Activated CD8-positive, alpha-beta T cell treated with anti-CD3 and anti-CD28 coated beads for 36 hours (primary cell): Measurements from ENCODE around the gene CCL4. TPM values are rescaled to one million over a fixed set of nuclear protein-coding genes. Genes with fewer than 3 reads are reported as not detected.

ENCODE experiments used
- ATAC-seq: fragments of 200-7000 bp; cut with Tn5 transposase; one replicate; pipeline ENCODE4 v1.10.0; 2021; ENCODE audit warnings: mild to moderate bottlenecking, moderate library complexity
- CTCF ChIA-PET: fragments of 350-600 bp; sonication (Branson Sonifier 250); formaldehyde crosslinking; loops from one replicate; lab custom pipeline; 2021; ENCODE audit warnings: antibody characterized with exemption; lab: Charles Lee
- POLR2A ChIA-PET: fragments of 350-600 bp; sonication (Branson Sonifier 250); formaldehyde crosslinking; loops from one replicate; lab custom pipeline; 2021; ENCODE audit warnings: antibody characterized with exemption; lab: Charles Lee
- DNase-seq: peaks from one replicate; pipeline ENCODE4 v3.0.0-alpha.2; 2020
- H3K27ac Mint-ChIP-seq: one replicate; pipeline ENCODE4 v1.8.0; 2021; ENCODE audit warnings: mild to moderate bottlenecking, mixed read lengths
- H3K27me3 Mint-ChIP-seq: one replicate; pipeline ENCODE4 v1.8.0; 2021; ENCODE audit warnings: mixed read lengths
- H3K36me3 Mint-ChIP-seq: one replicate; pipeline ENCODE4 v1.8.0; 2021; ENCODE audit warnings: low read depth, mixed read lengths
- H3K4me1 Mint-ChIP-seq: one replicate; pipeline ENCODE4 v1.8.0; 2021; ENCODE audit warnings: low read depth, mixed read lengths
- H3K4me3 Mint-ChIP-seq: one replicate; pipeline ENCODE4 v1.8.0; 2021; ENCODE audit warnings: mild to moderate bottlenecking, moderate library complexity, mixed read lengths
- H3K9me3 Mint-ChIP-seq: one replicate; pipeline ENCODE4 v1.8.0; 2021; ENCODE audit warnings: mixed read lengths
- intact Hi-C: fragments of 100-400 bp; cut with micrococcal nuclease; formaldehyde crosslinking; loops from one replicate; pipeline ENCODE4 v1.10.0; 2022
- total RNA-seq, 2 experiments: library from RNA; stranded (reverse); gene quantifications; one replicate each; pipeline ENCODE4 v1.2.3, GENCODE V29; 2021
- TF ChIP-seq, protein P1 (sequence below): fragments of 200-600 bp; IDR thresholded peaks from one replicate; pipeline ENCODE4 v1.8.0; 2022; ENCODE audit warnings: antibody characterized with exemption, mild to moderate bottlenecking

The CCL4 gene
- total RNA-seq, 2 experiments from 2014 or later = 287 to 290 TPM

DNA sequence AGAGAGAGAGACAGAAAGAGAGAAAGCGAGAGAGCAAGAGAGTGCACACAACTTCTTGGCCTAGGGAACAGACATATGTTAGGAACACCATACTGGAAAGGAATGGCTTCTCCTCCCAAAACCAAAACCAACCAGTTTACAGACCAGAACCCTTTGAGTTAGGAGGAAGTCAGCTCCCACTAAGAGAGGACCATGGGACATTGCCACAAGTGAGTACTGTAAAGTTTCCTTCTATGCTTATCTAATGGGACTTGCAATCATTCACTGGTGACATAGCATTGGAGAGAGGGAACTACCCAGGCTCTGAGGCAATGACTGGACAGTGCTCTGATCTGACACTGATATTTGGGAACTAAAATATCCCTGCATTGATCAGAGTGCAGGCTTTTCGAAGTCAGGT is 40.4 kb downstream of the CCL4 start:
- Mint-ChIP-seq H3K27me3 (peaks cover 2% of the 10 kb centered on the region), H3K4me1 (peaks cover 24% of the 10 kb centered on the region), H3K27ac (no peak overlapping the region), H3K9me3 (no peaks in the 10 kb centered on the region), H3K4me3 (no peak overlapping the region), H3K36me3 (no peaks in the 10 kb centered on the region)
- no peak for DNase-seq
- TF ChIP-seq, protein P1, sequence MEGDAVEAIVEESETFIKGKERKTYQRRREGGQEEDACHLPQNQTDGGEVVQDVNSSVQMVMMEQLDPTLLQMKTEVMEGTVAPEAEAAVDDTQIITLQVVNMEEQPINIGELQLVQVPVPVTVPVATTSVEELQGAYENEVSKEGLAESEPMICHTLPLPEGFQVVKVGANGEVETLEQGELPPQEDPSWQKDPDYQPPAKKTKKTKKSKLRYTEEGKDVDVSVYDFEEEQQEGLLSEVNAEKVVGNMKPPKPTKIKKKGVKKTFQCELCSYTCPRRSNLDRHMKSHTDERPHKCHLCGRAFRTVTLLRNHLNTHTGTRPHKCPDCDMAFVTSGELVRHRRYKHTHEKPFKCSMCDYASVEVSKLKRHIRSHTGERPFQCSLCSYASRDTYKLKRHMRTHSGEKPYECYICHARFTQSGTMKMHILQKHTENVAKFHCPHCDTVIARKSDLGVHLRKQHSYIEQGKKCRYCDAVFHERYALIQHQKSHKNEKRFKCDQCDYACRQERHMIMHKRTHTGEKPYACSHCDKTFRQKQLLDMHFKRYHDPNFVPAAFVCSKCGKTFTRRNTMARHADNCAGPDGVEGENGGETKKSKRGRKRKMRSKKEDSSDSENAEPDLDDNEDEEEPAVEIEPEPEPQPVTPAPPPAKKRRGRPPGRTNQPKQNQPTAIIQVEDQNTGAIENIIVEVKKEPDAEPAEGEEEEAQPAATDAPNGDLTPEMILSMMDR = no peak
- ChIA-PET CTCF (interaction anchor here (1.0 to 1.9 kb wide), 3 partner anchors 70 to 175 kb away, joined by 3 to 8 read pairs (median 5); no protein-coding TSS in a partner anchor), POLR2A (no interaction called here)
- intact Hi-C loops = no loop called here
- ATAC-seq = no peak

DNA sequence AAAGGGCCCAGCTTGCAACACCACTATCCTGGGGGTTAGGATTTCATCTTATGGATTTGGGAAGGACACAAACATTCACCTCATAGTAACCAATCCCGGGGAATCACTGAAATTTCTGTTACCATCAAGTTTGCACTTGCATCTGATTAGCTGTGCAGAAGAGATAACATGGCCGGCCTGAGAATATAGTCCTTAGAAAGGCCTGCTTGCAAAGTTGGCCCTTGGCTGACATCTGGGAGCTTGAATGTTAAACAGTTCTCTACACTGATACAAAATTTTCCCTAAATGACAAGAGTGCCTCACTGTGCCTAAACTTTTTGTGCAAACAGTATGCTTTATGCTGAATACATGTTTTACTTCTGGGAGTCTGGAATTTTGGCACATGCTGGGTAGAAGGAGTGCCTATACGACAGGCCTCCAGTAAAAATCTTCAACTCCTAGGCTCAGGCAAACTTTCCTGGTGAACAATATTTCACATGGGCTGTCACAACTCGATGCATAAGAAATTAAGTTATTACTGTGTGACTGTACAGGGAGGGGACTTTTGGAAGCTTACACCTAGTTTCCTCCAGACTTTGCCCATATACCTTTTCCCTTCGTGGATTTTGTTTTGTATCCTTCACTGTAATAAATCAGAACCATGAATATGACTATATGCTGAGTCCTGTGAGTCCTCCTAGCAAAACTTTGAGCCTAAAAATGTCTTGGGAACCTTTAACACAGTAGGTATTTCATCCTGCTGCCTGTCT is 41.5 kb downstream of the CCL4 start:
- no peak overlapping the region for H3K4me3 Mint-ChIP-seq
- peaks cover 30% of the 10 kb centered on the region for H3K4me1 Mint-ChIP-seq
- H3K9me3 Mint-ChIP-seq = no peaks in the 10 kb centered on the region
- ATAC-seq (no peak), DNase-seq (no peak)
- ChIA-PET CTCF (interaction anchor here (1.0 to 7.8 kb wide), 3 partner anchors 72 to 171 kb away, joined by 3 to 299 read pairs (median 25); no protein-coding TSS in a partner anchor), POLR2A (interaction anchor here (1.1 kb wide), 1 partner anchor 55 kb away, joined by 5 read pairs; the partner anchor contains the start of gene CCL3)
- peaks cover 6% of the 10 kb centered on the region for H3K27me3 Mint-ChIP-seq
- intact Hi-C loops = no loop called here
- no peaks in the 10 kb centered on the region for H3K36me3 Mint-ChIP-seq
- TF ChIP-seq, protein P1 = no peak
- H3K27ac Mint-ChIP-seq = no peak overlapping the region

DNA sequence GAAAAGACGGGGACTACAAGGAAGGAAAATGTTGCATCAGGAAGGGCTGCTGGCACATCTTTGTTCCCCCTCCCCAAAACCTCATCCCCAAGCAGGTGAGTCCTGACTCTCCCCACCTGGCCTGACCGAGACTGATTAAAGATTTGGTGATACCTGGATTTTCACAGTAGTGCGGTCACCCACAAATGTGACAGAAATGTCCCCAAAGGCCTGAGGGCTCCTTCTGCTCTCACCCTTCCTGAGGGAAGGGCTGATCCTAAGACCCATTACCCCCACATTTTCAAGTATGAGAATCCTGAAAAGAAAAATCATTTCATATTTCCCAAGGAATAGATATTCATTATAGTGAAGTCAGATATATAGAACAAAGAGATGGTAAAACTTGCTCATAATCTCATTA is 44.0 kb downstream of the CCL4 start:
- Mint-ChIP-seq H3K9me3 (no peaks in the 10 kb centered on the region), H3K36me3 (no peaks in the 10 kb centered on the region), H3K27ac (no peak overlapping the region), H3K4me3 (peak overlapping the region; percentile 34), H3K27me3 (peaks cover 8% of the 10 kb centered on the region), H3K4me1 (peaks cover 30% of the 10 kb centered on the region)
- CTCF ChIA-PET = interaction anchor here (1.1 to 7.8 kb wide), 11 partner anchors 28 to 336 kb away, joined by 3 to 299 read pairs (median 4); partner anchors contain the start of gene CCL23
- DNase-seq = no peak
- ATAC-seq = no peak
- POLR2A ChIA-PET = interaction anchor here (1.3 to 1.4 kb wide), 2 partner anchors 29 to 166 kb away, joined by 3 read pairs; partner anchors contain the start of gene CCL16
- TF ChIP-seq, protein P1 = no peak
- intact Hi-C loops = no loop called here

GRCh38 chr17:36148559-36149295 is 45.1 kb downstream of the CCL4 start:
- ATAC-seq (peak; percentile 97), DNase-seq (peak; percentile 76)
- H3K4me3 Mint-ChIP-seq = peak overlapping the region; percentile 35
- H3K27ac Mint-ChIP-seq = no peak overlapping the region
- ChIA-PET CTCF (interaction anchor here (0.7 to 7.8 kb wide), 49 partner anchors 10 to 337 kb away, joined by 3 to 299 read pairs (median 5); partner anchors contain the start of genes CCL16, CCL23 and CCL4), POLR2A (interaction anchor here (0.8 to 1.8 kb wide), 6 partner anchors 30 to 172 kb away, joined by 3 to 12 read pairs (median 4); partner anchors contain the start of gene CCL3)
- no peaks in the 10 kb centered on the region for H3K36me3 Mint-ChIP-seq
- no peaks in the 10 kb centered on the region for H3K9me3 Mint-ChIP-seq
- peaks cover 10% of the 10 kb centered on the region for H3K27me3 Mint-ChIP-seq
- TF ChIP-seq, protein P1 = peak; percentile 100
- H3K4me1 Mint-ChIP-seq = peaks cover 37% of the 10 kb centered on the region
- intact Hi-C loops = loop anchor here (2.0 kb wide), 1 partner anchor 180 kb away; no protein-coding TSS in a partner anchor
